GM23338 (cell line): ENCODE results near the gene DSG2.

Source experiments
- CREB1 ChIP-seq: fragments of 250-450 bp; sonication (Bioruptor Pico); IDR thresholded peaks from 2 replicates; pipeline ENCODE4 v1.5.0; 2020; ENCODE audit warnings: low read depth, mild to moderate bottlenecking, moderate library complexity
- EZH2 ChIP-seq: fragments of 200-600 bp; sonication (generic); IDR thresholded peaks from one replicate; pipeline ENCODE4 v1.8.0; 2017; ENCODE audit warnings: antibody characterized with exemption, mild to moderate bottlenecking, low read depth; ENCODE audit not compliant: unreplicated experiment
- EZH2phosphoT487 ChIP-seq: fragments of 200-600 bp; sonication (generic); IDR thresholded peaks from one replicate; pipeline ENCODE4 v1.8.1; 2018; ENCODE audit warnings: antibody characterized with exemption; ENCODE audit not compliant: unreplicated experiment
- JUNB ChIP-seq: IDR thresholded peaks from one replicate; pipeline ENCODE4 v1.6.1; 2016; ENCODE audit warnings: antibody characterized with exemption; ENCODE audit not compliant: unreplicated experiment
- NANOG ChIP-seq: IDR thresholded peaks from 2 replicates; pipeline ENCODE4 v1.6.1; 2016; ENCODE audit warnings: antibody characterized with exemption, borderline replicate concordance
- POLR2AphosphoS5 ChIP-seq: IDR thresholded peaks from 2 replicates; pipeline ENCODE4 v1.6.1; 2016; ENCODE audit warnings: antibody characterized with exemption, low read depth
- STAT1 ChIP-seq: IDR thresholded peaks from one replicate; pipeline ENCODE4 v1.6.1; 2016; ENCODE audit warnings: antibody characterized with exemption; ENCODE audit not compliant: unreplicated experiment
- ZNF331 ChIP-seq: fragments of 250-450 bp; sonication (Bioruptor Pico); IDR thresholded peaks from 2 replicates; pipeline ENCODE4 v1.5.0; 2020; ENCODE audit warnings: low read depth, mild to moderate bottlenecking, moderate library complexity
- TF ChIP-seq, protein P1 (sequence below), 2 experiments: fragments of 200-600 bp in 1 of 2; sonication (generic) in 1 of 2; conservative IDR thresholded peaks; 2 replicates each; pipeline versions ENCODE4 v1.5.1 to v1.6.1; 2016 to 2017; ENCODE audit warnings: antibody characterized with exemption in 2 of 2, low read depth in 2 of 2, mild to moderate bottlenecking in 2 of 2, moderate library complexity in 1 of 2
- TF ChIP-seq, protein P2 (sequence below): IDR thresholded peaks from 2 replicates; pipeline ENCODE4 v1.6.1; 2016; ENCODE audit warnings: antibody characterized with exemption
- TF ChIP-seq, protein P3 (sequence below): IDR thresholded peaks from one replicate; pipeline ENCODE4 v1.6.1; 2018; ENCODE audit warnings: antibody characterized with exemption; ENCODE audit not compliant: unreplicated experiment

DNA sequence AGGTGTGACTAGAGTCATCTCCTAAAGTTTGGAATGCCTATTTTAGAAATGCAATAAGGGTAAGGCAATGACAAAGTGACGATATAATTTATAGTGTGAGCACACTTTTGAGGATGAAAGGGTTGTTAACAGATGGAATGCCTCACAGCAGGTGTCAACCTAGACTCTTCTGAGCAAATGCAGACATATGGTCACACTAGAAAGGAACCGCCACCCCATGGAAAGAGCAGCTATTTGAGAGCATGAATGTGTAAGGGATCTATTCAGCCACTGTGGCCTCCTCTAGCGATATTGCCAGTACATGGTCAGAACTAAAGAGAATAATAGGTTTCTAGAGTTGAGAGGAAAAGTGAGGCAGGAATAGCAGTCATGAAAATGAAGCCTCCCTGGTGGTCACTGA is 18.5 kb downstream of the DSG2 start:
- TF ChIP-seq, protein P1, sequence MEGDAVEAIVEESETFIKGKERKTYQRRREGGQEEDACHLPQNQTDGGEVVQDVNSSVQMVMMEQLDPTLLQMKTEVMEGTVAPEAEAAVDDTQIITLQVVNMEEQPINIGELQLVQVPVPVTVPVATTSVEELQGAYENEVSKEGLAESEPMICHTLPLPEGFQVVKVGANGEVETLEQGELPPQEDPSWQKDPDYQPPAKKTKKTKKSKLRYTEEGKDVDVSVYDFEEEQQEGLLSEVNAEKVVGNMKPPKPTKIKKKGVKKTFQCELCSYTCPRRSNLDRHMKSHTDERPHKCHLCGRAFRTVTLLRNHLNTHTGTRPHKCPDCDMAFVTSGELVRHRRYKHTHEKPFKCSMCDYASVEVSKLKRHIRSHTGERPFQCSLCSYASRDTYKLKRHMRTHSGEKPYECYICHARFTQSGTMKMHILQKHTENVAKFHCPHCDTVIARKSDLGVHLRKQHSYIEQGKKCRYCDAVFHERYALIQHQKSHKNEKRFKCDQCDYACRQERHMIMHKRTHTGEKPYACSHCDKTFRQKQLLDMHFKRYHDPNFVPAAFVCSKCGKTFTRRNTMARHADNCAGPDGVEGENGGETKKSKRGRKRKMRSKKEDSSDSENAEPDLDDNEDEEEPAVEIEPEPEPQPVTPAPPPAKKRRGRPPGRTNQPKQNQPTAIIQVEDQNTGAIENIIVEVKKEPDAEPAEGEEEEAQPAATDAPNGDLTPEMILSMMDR (conservative IDR thresholded peaks at IDR 0.05; ENCODE audit: low read depth in 2 of 2): no peak
- TF ChIP-seq EZH2phosphoT487: no peak
- TF ChIP-seq CREB1 (CRISPR knock-in tag): no peak
- TF ChIP-seq POLR2AphosphoS5: no peak
- no peak for TF ChIP-seq STAT1
- TF ChIP-seq EZH2: no peak
- TF ChIP-seq, protein P2, sequence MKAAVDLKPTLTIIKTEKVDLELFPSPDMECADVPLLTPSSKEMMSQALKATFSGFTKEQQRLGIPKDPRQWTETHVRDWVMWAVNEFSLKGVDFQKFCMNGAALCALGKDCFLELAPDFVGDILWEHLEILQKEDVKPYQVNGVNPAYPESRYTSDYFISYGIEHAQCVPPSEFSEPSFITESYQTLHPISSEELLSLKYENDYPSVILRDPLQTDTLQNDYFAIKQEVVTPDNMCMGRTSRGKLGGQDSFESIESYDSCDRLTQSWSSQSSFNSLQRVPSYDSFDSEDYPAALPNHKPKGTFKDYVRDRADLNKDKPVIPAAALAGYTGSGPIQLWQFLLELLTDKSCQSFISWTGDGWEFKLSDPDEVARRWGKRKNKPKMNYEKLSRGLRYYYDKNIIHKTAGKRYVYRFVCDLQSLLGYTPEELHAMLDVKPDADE: no peak
- no peak for TF ChIP-seq JUNB
- TF ChIP-seq, protein P3, sequence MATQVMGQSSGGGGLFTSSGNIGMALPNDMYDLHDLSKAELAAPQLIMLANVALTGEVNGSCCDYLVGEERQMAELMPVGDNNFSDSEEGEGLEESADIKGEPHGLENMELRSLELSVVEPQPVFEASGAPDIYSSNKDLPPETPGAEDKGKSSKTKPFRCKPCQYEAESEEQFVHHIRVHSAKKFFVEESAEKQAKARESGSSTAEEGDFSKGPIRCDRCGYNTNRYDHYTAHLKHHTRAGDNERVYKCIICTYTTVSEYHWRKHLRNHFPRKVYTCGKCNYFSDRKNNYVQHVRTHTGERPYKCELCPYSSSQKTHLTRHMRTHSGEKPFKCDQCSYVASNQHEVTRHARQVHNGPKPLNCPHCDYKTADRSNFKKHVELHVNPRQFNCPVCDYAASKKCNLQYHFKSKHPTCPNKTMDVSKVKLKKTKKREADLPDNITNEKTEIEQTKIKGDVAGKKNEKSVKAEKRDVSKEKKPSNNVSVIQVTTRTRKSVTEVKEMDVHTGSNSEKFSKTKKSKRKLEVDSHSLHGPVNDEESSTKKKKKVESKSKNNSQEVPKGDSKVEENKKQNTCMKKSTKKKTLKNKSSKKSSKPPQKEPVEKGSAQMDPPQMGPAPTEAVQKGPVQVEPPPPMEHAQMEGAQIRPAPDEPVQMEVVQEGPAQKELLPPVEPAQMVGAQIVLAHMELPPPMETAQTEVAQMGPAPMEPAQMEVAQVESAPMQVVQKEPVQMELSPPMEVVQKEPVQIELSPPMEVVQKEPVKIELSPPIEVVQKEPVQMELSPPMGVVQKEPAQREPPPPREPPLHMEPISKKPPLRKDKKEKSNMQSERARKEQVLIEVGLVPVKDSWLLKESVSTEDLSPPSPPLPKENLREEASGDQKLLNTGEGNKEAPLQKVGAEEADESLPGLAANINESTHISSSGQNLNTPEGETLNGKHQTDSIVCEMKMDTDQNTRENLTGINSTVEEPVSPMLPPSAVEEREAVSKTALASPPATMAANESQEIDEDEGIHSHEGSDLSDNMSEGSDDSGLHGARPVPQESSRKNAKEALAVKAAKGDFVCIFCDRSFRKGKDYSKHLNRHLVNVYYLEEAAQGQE: no peak
- no peak for TF ChIP-seq NANOG
- no peak for TF ChIP-seq ZNF331 (CRISPR knock-in tag)
